Ovary (tissue), 3 donors: Measurements from ENCODE around the gene LMNTD2.

ENCODE experiments used
- CTCF ChIP-seq, 3 donors: fragments of 450-650 bp in 2 of 3; fragments of 200-600 bp in 1 of 3; IDR thresholded peaks; one replicate each; pipeline versions ENCODE4 v1.5.1 to v1.8.0; 2016 to 2022; ENCODE audit warnings: antibody characterized with exemption in 3 of 3, mild to moderate bottlenecking in 1 of 3
- POLR2A ChIP-seq: fragments of 450-650 bp; IDR thresholded peaks from one replicate; pipeline ENCODE4 v1.6.1; 2017; ENCODE audit warnings: antibody characterized with exemption, mild to moderate bottlenecking, moderate library complexity
- donor health status: DM: no; HTN: no; CAD: no.

GRCh38 chr11:520428-521176 is 39.9 kb downstream of the LMNTD2 start:
- no peak for TF ChIP-seq CTCF (IDR thresholded peaks at IDR 0.05)
- TF ChIP-seq POLR2A, result no peak
